G401.6 (cell line): ENCODE data around the gene FBXW9.
"Not testable (repeated sequence)": the region's sequence is repeated elsewhere in the genome, so short reads cannot be mapped to it uniquely, and the experiment has no call there.

Experiments used
- FAIRE-seq: peaks from 2 replicates; lab custom pipeline; 2012; peaks lifted over from hg19 to GRCh38; lab: Jason Lieb, UNC

Gene FBXW9

GRCh38 chr19:12680034-12680433 lies 16.4 kb downstream of the FBXW9 start:
- no peak for FAIRE-seq

DNA sequence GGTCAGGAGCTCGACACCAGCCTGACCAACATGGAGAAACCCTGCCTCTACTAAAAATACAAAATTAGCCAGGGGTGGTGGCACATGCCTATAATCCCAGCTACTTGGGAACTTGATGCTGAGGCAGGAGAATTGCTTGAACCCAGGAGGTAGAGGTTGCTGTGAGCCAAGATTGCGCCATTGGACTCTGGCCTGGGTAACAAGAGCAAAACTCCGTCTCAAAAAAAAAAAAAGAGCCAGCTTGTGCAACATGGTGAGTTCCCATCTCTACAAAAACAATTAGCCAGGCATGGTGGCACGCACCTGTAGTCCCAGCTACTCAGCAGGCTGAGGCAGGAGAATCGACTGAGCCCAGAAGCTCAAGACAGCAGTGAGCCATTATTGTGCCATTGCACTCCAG lies 18.4 kb downstream of the FBXW9 start:
- not testable (repeated sequence) for FAIRE-seq

GRCh38 chr19:12676928-12677327 lies 19.5 kb downstream of the FBXW9 start:
- no peak for FAIRE-seq

- no peak for FAIRE-seq
Observed at GRCh38 chr19:12676384-12676792, 20.0 kb downstream of the FBXW9 start.

- no peak for FAIRE-seq
Observed at GRCh38 chr19:12675940-12676339, 20.5 kb downstream of the FBXW9 start.

GRCh38 chr19:12675399-12675798 lies 21.0 kb downstream of the FBXW9 start:
- no peak for FAIRE-seq

GRCh38 chr19:12672744-12673143 lies 23.7 kb downstream of the FBXW9 start:
- no peak for FAIRE-seq

- no peak for FAIRE-seq
Observed at GRCh38 chr19:12670159-12670928, 26.1 kb downstream of the FBXW9 start.

- no peak for FAIRE-seq
Observed at GRCh38 chr19:12669270-12670158, 26.9 kb downstream of the FBXW9 start.

DNA sequence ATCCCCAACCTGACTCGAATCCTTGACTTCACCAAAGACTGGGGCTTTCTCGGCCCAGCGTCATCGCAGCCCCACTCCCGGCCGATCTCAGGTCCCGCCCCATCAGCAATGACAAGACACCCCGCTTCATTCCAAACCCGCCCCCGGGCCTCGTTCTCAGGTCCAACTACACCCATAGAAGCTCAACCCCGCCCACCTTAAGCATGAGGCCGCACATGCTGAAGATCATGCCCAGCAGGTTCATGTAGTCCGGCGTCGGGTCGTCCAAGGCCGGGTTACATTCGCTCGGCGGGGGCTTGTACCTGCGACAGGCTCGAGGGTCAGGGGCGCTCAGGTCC lies 27.5 kb downstream of the FBXW9 start:
- FAIRE-seq: no peak

- FAIRE-seq: no peak
Observed at GRCh38 chr19:12668346-12668745, 28.1 kb downstream of the FBXW9 start.

- FAIRE-seq: no peak
Observed at GRCh38 chr19:12667731-12668302, 28.6 kb downstream of the FBXW9 start.

- FAIRE-seq: no peak
Observed at GRCh38 chr19:12666265-12667048, 30.0 kb downstream of the FBXW9 start, which contains the start of the genes MAN2B1 and WDR83. MAN2B1 (minus strand) TSS chr19:12666742; CDS start chr19:12666701, 41 bp downstream. WDR83 (plus strand) TSS chr19:12666807; CDS start chr19:12669791, 2,984 bp downstream.

DNA sequence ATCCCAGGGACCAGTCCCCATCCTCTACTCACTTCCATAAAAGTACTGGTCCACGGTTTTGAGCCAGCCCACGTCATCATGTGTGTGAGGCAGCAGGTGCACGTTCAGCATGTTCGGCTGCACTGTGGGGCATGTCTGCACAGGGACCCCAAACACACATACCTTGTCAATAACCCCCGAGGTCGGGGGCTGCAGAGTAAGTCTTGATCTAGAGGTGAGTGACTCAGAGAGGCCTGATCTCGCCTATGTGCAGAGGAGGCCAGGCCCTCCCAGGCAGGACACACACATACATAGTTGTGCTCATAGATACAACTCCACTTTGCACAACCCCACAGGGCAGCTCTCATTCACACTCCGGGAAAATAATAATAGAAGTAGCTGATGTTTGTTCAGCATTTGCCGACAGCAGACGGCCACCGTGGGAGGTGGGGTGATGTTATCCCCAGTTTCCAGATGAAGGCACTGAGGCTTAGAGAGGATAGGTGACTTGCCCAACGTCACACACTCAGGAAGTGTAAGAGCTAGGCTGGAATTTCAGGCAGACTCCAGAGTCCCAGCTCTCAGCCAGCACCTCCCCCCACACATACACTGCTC lies 30.7 kb downstream of the FBXW9 start:
- no peak for FAIRE-seq

GRCh38 chr19:12665281-12665573 lies 31.2 kb downstream of the FBXW9 start:
- no peak for FAIRE-seq

DNA sequence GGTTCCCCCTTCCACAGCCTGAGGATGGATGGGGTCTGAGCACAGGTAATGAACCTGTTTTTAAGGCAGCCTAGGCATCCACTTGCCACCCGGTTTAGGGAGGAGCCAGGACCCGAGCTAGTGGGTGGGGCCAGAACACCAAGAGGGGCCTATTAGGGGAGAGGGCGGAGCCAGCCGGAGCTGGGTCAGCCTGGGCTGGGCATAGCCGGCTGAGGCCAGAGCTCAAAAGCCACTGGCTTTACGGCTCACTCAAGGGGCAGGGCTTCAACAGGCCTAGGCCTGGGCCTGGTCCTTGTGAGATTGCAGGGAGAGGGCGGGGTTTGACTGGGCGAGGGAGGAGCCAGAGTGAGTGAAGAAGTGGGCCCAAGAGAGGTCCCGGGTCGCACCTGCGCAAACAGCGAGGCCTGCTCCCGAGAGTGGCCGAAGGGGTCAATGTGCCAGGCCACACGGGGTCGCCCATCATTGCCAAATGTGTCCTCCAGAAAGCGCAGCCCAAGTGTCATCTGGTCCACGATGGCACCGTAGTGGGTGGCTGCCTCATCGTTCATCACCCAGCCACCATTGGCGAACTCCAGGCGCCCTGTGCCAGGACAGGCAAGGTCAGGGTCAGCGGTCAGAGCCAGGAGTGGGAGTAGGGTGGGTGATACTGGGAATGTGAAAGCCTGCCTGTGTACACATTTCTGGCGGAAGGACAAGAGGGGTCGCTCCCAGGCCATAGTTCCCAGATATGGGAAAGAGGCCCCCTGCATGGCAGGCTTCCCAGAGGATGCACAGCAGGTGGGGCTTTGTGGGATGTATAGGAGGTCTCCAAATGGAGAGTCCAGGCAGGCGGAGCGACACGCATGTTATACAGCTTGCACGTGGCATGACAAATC lies 31.8 kb downstream of the FBXW9 start:
- no peak for FAIRE-seq

GRCh38 chr19:12660980-12661379 lies 35.5 kb downstream of the FBXW9 start:
- no peak for FAIRE-seq

DNA sequence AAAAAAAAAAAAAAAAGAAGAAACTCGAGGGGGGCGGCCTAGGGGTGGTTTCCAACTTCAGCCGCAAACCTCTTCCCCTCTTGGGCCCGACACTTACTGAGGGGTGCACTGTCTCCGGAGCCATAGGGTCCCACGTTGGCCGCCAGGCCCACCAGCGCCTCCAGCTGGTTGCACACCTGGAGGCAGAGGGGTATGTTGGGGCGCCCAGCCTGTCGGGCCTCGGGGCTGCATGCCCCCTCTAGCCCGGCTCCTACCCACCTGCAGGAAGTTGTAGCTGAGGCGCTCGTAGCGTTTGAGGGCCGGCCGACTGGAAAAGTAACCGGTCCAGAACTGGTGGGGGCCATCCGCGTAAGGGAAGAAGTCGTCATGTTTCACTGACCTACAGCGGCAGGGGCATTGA lies 38.5 kb downstream of the FBXW9 start:
- FAIRE-seq: no peak

DNA sequence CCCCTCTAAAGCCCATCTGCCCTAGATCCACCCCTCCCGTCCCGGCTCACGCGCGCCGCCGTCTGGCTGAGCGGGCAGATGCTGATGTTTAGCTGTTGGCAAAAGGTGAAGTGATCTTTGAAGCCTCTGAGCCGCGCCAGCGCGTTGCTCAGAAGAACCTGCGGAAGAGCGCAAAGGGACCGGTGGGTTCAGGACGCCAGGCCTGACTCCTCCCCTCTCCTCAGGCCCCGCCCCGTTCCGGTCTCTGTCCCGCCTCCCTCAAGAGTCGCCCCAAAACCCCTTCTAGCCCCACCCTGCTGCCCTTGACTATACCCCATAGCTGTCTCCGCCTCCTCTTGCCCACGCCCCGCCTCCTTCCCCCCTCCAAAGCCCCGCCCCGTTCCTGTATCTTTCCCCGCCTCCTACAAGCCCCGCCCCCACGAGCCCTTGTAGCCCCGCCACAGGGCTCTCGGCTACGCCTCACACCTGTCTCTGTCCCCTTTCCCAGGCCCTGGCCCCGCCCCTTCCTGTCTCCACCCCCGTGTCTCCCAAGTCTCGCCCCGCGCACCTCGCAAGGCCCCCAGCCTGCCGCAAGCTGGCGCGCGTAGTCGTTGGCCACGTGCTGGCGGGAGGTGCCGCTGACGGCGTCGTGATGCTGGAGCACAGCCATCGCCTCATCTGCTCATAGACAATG lies 39.4 kb downstream of the FBXW9 start:
- no peak for FAIRE-seq

GRCh38 chr19:12655546-12655945 lies 40.9 kb downstream of the FBXW9 start:
- no peak for FAIRE-seq
